ENCODE results near the gene PSG4. TPM values are rescaled to one million over a fixed set of nuclear protein-coding genes. Genes with fewer than 3 reads are reported as not detected.
"Not testable (repeated sequence)": the region's sequence is repeated elsewhere in the genome, so short reads cannot be mapped to it uniquely, and the experiment has no call there.

The PSG4 gene
- total RNA-seq, 4 donors from 2014 or later, result 0.35 to 0.41 TPM; not detected in 2

DNA sequence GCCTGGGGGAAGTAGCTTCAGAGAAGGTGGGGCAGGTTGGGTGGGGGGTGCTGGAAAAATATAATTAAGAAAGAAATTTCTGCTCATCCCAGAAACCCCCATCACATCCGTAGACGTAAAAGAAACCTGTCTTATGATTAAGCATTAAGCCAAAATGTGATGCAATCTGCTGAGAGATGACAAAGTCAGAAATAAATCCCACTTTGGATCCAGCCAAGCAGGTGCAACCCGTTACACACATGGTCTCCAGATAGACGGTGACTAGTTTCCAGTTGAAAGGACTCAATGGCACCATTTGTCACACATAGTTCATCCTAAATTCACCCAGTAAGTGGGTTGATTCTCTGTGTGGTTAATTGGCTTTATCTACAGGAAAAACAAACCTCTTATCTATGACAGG lies 53.2 kb downstream of the PSG4 start:
- Histone ChIP-seq H3K27me3 (no peaks in the 10 kb centered on the region), H3K4me1 (peaks cover 0 to 42% (median 7%) of the 10 kb centered on the region in 3 donors), H3K36me3 (no peaks in the 10 kb centered on the region), H3K9me3 (no peaks in the 10 kb centered on the region), H3K4me3 (no peak overlapping the region), H3K27ac (peak overlapping the region in 1 of 4 donors; percentile 59)
- 44 to 54% methylated on average over 4 of the region's 4 CpGs for WGBS, 2 donors
- TF ChIP-seq CTCF (IDR thresholded peaks at IDR 0.05), result no peak
- no peak for TF ChIP-seq POLR2A (IDR thresholded peaks at IDR 0.05)
- intact Hi-C loops (cut with DNase I), result no loop called here
- no peak for DNase-seq

GRCh38 chr19:43149788-43150187 lies 55.6 kb downstream of the PSG4 start:
- DNase-seq; H3K27me3 ChIP-seq; H3K9me3 ChIP-seq; H3K4me3 ChIP-seq; intact Hi-C loops (cut with DNase I); H3K36me3 ChIP-seq: not testable (repeated sequence)
- WGBS, 2 donors, result 28 to 34% methylated on average over 7 of the region's 7 CpGs
- Histone ChIP-seq H3K4me1 (peaks cover 0 to 42% (median 7%) of the 10 kb centered on the region in 3 donors), H3K27ac (peak overlapping the region in 3 of 4 donors; percentile 9 to 73 (median 45))

- peaks cover 0 to 42% (median 7%) of the 10 kb centered on the region in 3 donors for H3K4me1 ChIP-seq
- H3K27ac ChIP-seq, result peak overlapping the region; percentile 63 to 80 (median 66)
- H3K36me3 ChIP-seq, result no peaks in the 10 kb centered on the region
- no peak for DNase-seq
- WGBS, 2 donors, result 26 to 33% methylated on average over 1 of the region's 1 CpG
- H3K4me3 ChIP-seq, result no peak overlapping the region
- no peaks in the 10 kb centered on the region for H3K27me3 ChIP-seq
- intact Hi-C loops (cut with DNase I), result no loop called here
- no peaks in the 10 kb centered on the region for H3K9me3 ChIP-seq
- no peak for TF ChIP-seq CTCF (IDR thresholded peaks at IDR 0.05)
- no peak for TF ChIP-seq POLR2A (IDR thresholded peaks at IDR 0.05)
Observed at GRCh38 chr19:43148233-43148632, 57.2 kb downstream of the PSG4 start.

Other genes starting within 250 kb of the PSG4 start
- not detected for gene PSG11, start 179.2 kb downstream of the PSG4 start, total RNA-seq
- gene PSG2, start 122.9 kb downstream of the PSG4 start, total RNA-seq, result not detected
- not detected for gene PSG5, start 19.1 kb downstream of the PSG4 start, total RNA-seq
- not detected for gene PSG9, start 63.9 kb upstream of the PSG4 start, total RNA-seq
- 10 to 100 TPM in 1 of 4 donors, 1 to 10 TPM in 2, under 1 TPM in 1; 0.19 to 13.2 (median 5.1) TPM for gene CD177, start 148.0 kb upstream of the PSG4 start, total RNA-seq
- gene TEX101, start 209.3 kb upstream of the PSG4 start, total RNA-seq, result 1 to 10 TPM in 1 of 4 donors, under 1 TPM in 1, not detected in 2; 0.53 to 3.4 TPM

Measured in esophagus squamous epithelium (tissue), 5 donors.